Osteoblast (primary cell): ENCODE data around the gene CAVIN1. TPM values are rescaled to one million over a fixed set of nuclear protein-coding genes. Genes with fewer than 3 reads are reported as not detected.
A peak's percentile ranks its signal among the peaks of the same experiment; 100 is the strongest.
"Not testable (repeated sequence)": the region's sequence is repeated elsewhere in the genome, so short reads cannot be mapped to it uniquely, and the experiment has no call there.

ENCODE experiments used
- DNase-seq: peaks from one replicate; pipeline ENCODE4 v3.0.0; 2011; ENCODE audit warnings: low spot score, mixed read lengths; ENCODE audit not compliant: insufficient read length; ENCODE audit errors: missing footprints
- H2AFZ ChIP-seq: 2 replicates; pipeline ENCODE4 v1.6.0; 2011; ENCODE audit warnings: mild to moderate bottlenecking, low read length
- H3K27ac ChIP-seq: 2 replicates; pipeline ENCODE4 v1.5.1; 2011; ENCODE audit warnings: mild to moderate bottlenecking, low read depth, low read length, moderate library complexity
- H3K27me3 ChIP-seq: 2 replicates; pipeline ENCODE4 v1.6.0; 2012; ENCODE audit warnings: mild to moderate bottlenecking, control low read depth, inconsistent platforms, low read length, moderate library complexity; ENCODE audit not compliant: insufficient read depth
- H3K36me3 ChIP-seq: 2 replicates; pipeline ENCODE4 v1.5.1; 2011; ENCODE audit warnings: mild to moderate bottlenecking, low read length, control low read depth, moderate library complexity; ENCODE audit not compliant: insufficient read depth
- H3K4me1 ChIP-seq: 2 replicates; pipeline ENCODE4 v1.5.1; 2011; ENCODE audit warnings: mild to moderate bottlenecking, low read length, control low read depth, moderate library complexity; ENCODE audit not compliant: insufficient read depth
- H3K4me2 ChIP-seq: 2 replicates; pipeline ENCODE4 v1.6.0; 2011; ENCODE audit warnings: mild to moderate bottlenecking, low read length; ENCODE audit not compliant: insufficient read depth
- H3K4me3 ChIP-seq: fragments of 200-600 bp; sonication (generic); 3 replicates; pipeline ENCODE4 v1.5.1; 2012; ENCODE audit warnings: mild to moderate bottlenecking, low read length, inconsistent platforms; ENCODE audit not compliant: insufficient read depth
- H3K79me2 ChIP-seq: 2 replicates; pipeline ENCODE4 v1.6.0; 2012; ENCODE audit warnings: mild to moderate bottlenecking, low read length, control low read depth, inconsistent platforms; ENCODE audit not compliant: insufficient read depth
- H3K9me3 ChIP-seq: 2 replicates; pipeline ENCODE4 v1.5.1; 2011; ENCODE audit warnings: low read depth, low read length, control low read depth
- H4K20me1 ChIP-seq: 2 replicates; pipeline ENCODE4 v1.6.0; 2012; ENCODE audit warnings: mild to moderate bottlenecking, low read length, control low read depth; ENCODE audit not compliant: insufficient read depth
- CTCF ChIP-seq: IDR thresholded peaks from 2 replicates; pipeline ENCODE4 v1.5.1; 2011; ENCODE audit warnings: mild to moderate bottlenecking, low read depth, low read length, moderate library complexity; ENCODE audit errors: extremely low read depth
- total RNA-seq: library from RNA; depleted of rRNA; stranded (reverse); fragments of >200 nt; gene quantifications from 2 replicates; pipeline ENCODE4 v1.2.3, GENCODE V29; 2012

Gene CAVIN1
- total RNA-seq, 1 donor, result 988 TPM

GRCh38 chr17:42373896-42374295, 49.2 kb downstream of the CAVIN1 start:
- Histone ChIP-seq H3K9me3 (no peaks in the 10 kb centered on the region), H3K4me1 (peaks cover 9% of the 10 kb centered on the region), H4K20me1 (peaks cover 53% of the 10 kb centered on the region), H3K4me3 (no peak overlapping the region), H3K4me2 (no peak overlapping the region), H3K36me3 (peaks cover 11% of the 10 kb centered on the region), H3K27ac (no peak overlapping the region), H3K27me3 (no peaks in the 10 kb centered on the region), H3K79me2 (peaks cover 86% of the 10 kb centered on the region), H2AFZ (no peak overlapping the region)
- DNase-seq, result no peak
- no peak for TF ChIP-seq CTCF

GRCh38 chr17:42372142-42372541, 50.9 kb downstream of the CAVIN1 start:
- H3K27ac ChIP-seq, result no peak overlapping the region
- H3K4me3 ChIP-seq, result no peak overlapping the region
- peaks cover 8% of the 10 kb centered on the region for H3K4me1 ChIP-seq
- DNase-seq, result no peak
- H3K27me3 ChIP-seq, result no peaks in the 10 kb centered on the region
- peaks cover 86% of the 10 kb centered on the region for H3K79me2 ChIP-seq
- H3K4me2 ChIP-seq, result no peak overlapping the region
- no peak for TF ChIP-seq CTCF
- H2AFZ ChIP-seq, result no peak overlapping the region
- H4K20me1 ChIP-seq, result peaks cover 45% of the 10 kb centered on the region
- peaks cover 11% of the 10 kb centered on the region for H3K36me3 ChIP-seq
- no peaks in the 10 kb centered on the region for H3K9me3 ChIP-seq

GRCh38 chr17:42368797-42369561, 54.1 kb downstream of the CAVIN1 start:
- Histone ChIP-seq H3K79me2 (peaks cover 77% of the 10 kb centered on the region), H3K36me3 (peaks cover 11% of the 10 kb centered on the region), H3K4me1 (peaks cover 34% of the 10 kb centered on the region), H4K20me1 (peaks cover 49% of the 10 kb centered on the region)
- DNase-seq, H3K27me3 ChIP-seq, H3K9me3 ChIP-seq, H2AFZ ChIP-seq, H3K27ac ChIP-seq, H3K4me3 ChIP-seq, H3K4me2 ChIP-seq: not testable (repeated sequence)

- peaks cover 41% of the 10 kb centered on the region for H3K4me1 ChIP-seq
Observed at GRCh38 chr17:42368310-42368709, 54.7 kb downstream of the CAVIN1 start.

GRCh38 chr17:42366176-42367023, 56.7 kb downstream of the CAVIN1 start:
- H2AFZ ChIP-seq, H3K4me2 ChIP-seq, H3K27me3 ChIP-seq, H3K4me3 ChIP-seq, DNase-seq, H3K9me3 ChIP-seq: not testable (repeated sequence)
- Histone ChIP-seq H4K20me1 (peaks cover 61% of the 10 kb centered on the region), H3K4me1 (peaks cover 50% of the 10 kb centered on the region), H3K36me3 (peaks cover 11% of the 10 kb centered on the region), H3K79me2 (peaks cover 84% of the 10 kb centered on the region), H3K27ac (peak overlapping the region; percentile 91)

More at GRCh38 chr17:42368310-42368709, 54.7 kb downstream of the CAVIN1 start:
- peaks cover 53% of the 10 kb centered on the region for H4K20me1 ChIP-seq
- H3K36me3 ChIP-seq, result peaks cover 11% of the 10 kb centered on the region
- not testable (repeated sequence) for H3K4me3 ChIP-seq, H3K4me2 ChIP-seq, H3K9me3 ChIP-seq, H2AFZ ChIP-seq, DNase-seq, H3K27me3 ChIP-seq, H3K27ac ChIP-seq
- peaks cover 82% of the 10 kb centered on the region for H3K79me2 ChIP-seq
